ENCODE measurements around the gene ZNF722.
"Not testable (repeated sequence)": the region's sequence is repeated elsewhere in the genome, so short reads cannot be mapped to it uniquely, and the experiment has no call there.

Gene ZNF722

DNA sequence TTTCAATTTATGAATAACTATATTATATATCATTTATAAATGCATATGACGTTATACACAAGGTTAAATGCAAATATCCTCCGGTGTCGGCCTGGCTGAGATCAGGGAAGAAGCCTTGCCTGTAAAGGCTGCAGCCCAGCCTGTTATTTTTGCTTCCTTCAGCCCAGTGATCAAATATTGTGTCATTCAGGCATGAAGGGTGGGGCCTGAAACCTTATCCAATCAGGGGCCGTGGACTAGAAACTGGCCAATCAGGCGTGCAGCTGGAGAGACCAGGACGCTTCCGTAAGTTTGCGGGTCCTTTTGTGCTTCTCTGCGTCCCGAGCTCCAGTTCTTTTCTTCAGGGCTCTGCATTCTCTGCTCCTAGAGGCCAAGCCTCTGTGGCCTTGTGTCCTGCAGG lies at the start of gene ZNF722:
Gene ZNF722, plus strand, starts transcription at position 301 of the 400 bp plus-strand sequence. CDS start 113 bp downstream, outside the sequence.
- DNase-seq = no peak

GRCh38 chr7:63953181-63953580 lies 45.5 kb upstream of the ZNF722 start:
- DNase-seq = no peak

GRCh38 chr7:63968629-63969028 lies 30.0 kb upstream of the ZNF722 start:
- no peak for DNase-seq

DNA sequence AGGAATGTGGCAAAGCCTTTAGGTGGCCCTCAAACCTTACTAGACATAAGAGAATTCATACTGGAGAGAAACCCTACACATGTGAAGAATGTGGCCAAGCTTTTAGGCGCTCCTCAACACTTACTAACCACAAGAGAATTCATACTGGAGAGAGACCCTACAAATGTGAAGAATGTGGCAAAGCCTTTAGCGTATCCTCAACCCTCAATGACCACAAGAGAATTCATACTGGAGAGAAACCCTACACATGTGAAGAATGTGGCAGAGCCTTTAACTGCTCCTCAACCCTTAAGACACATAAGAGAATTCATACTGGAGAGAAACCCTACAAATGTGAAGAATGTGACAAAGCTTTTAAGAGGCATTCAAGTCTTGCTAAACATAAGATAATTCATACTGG lies 16.8 kb downstream of the ZNF722 start:
- not testable (repeated sequence) for DNase-seq

DNA sequence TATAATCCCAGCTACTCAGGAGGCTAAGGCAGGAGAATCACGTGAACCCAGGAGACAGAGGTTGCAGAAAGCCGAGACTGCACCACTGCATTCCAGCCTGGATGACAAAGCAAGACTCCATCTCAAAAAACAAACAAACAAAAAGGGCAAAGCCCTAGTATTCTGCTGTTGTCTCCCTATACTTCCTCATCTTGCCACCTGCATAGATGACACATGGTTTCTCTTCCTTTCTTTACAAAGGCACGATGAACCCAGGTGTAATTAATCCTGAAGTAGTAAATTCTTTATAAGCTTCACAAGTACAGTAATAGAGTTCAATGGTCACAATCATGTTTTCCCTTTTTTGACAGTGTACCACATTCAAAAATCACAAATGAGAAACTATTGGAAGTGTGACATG lies 36.7 kb downstream of the ZNF722 start:
- no peak for DNase-seq

- DNase-seq = no peak
Observed at GRCh38 chr7:64037095-64037494, 38.4 kb downstream of the ZNF722 start.

DNA sequence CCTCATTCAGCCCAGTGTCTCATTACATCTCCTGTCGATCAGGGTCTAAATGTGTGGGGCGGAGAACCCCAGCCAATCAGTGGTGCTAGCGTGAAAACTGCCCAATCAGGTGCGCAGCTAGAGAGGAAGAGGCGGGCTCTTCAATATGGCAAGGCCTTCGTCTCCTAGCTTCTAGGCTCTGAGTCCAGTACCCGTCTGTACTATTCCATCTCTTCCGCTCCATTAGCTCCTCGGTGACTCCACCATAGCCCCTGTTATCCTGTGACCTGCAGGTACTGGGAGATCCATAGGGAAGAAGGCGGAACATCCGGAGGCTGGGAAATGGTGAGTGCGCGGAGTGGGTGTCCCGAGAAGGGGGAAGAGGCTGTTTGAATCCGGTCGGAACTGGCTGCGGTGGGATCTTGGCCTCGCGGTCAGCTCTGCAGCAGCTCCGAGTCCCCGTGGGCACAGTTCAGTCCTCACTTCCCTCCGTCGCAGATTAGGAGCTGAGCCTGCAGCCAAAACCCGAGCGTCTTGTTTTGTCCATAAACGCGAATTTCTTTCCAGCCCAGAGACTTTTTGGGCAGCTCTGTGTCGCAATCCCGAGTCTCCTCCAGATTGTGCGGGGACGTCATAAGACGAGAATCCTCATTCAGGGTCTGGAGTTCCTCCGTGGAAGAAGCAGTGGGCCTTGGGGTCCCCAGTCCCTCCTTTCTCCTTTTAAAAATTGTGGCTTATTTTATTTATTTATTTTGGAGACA lies 46.8 kb downstream of the ZNF722 start, which contains the start of gene ZNF727:
Gene ZNF727, plus strand, starts transcription at position 134 of the 740 bp plus-strand sequence. Its CDS starts 188 bp downstream, at position 322.
- no peak for DNase-seq

- DNase-seq = no peak
Observed at GRCh38 chr7:64046041-64046389, 47.4 kb downstream of the ZNF722 start.

Measured in activated naive CD4-positive, alpha-beta T cell treated with Interleukin-2 at 50 U/mL for 16 hours (primary cell).